H1 (cell line): Measurements from ENCODE around the gene PDE4B. TPM values are rescaled to one million over a fixed set of nuclear protein-coding genes. Genes with fewer than 3 reads are reported as not detected.

Experiments used
- ATF2 ChIP-seq: IDR thresholded peaks from 2 replicates; pipeline ENCODE4 v1.6.1; 2012; ENCODE audit warnings: low read length, inconsistent platforms
- BACH1 ChIP-seq: IDR thresholded peaks from 2 replicates; pipeline ENCODE4 v1.6.1; 2012; ENCODE audit warnings: low read length, improper control_type of control experiment
- CBX8 ChIP-seq: fragments of 300-800, 300-1000 bp; sonication (generic); IDR thresholded peaks from 2 replicates; pipeline ENCODE4 v1.7.1; 2016; ENCODE audit warnings: low read depth, low read length, borderline replicate concordance
- polyA plus RNA-seq, 7 experiments: library from polyadenylated mRNA; depleted of rRNA in 3 of 7; stranded (reverse) in 5 of 7; unstranded in 2 of 7; fragments of >200 nt in 5 of 7; fragments of 200-250 nt in 2 of 7; gene quantifications; 1 replicate in 5 of 7; 2 replicates in 1 of 7; 4 replicates in 1 of 7; pipeline versions ENCODE4 v1.2.1 to v1.2.3, GENCODE V29; 2011 to 2013; ENCODE audit warnings: missing spikeins in 2 of 7, mixed read lengths in 2 of 7
- total RNA-seq: library from RNA; stranded (reverse); fragmentation: NEBNext Ultra II Directional; extraction: Animal tissue kit (Norgen Biotek cat#: 25700); gene quantifications from 2 replicates; pipeline ENCODE4 v1.2.1, GENCODE V29; 2021

The PDE4B gene
- total and polyA plus RNA-seq, 2 of the 8 experiments (the other 6 are each of a cell fraction or from before 2014, with no cell fraction given): 5.0 to 15.1 TPM

GRCh38 chr1:66372522-66373101 lies 579.9 kb downstream of the PDE4B start (continued):
- TF ChIP-seq ATF2 (no peak), CBX8 (no peak), BACH1 (no peak)
